Measurements from ENCODE around the gene PGA4. TPM values are rescaled to one million over a fixed set of nuclear protein-coding genes. Genes with fewer than 3 reads are reported as not detected.
"Not testable (repeated sequence)": the region's sequence is repeated elsewhere in the genome, so short reads cannot be mapped to it uniquely, and the experiment has no call there.

The PGA4 gene
- total RNA-seq, 2 experiments from 2014 or later, result not detected

GRCh38 chr11:61232548-61233145 is 10.5 kb downstream of the PGA4 start:
- CTCF ChIA-PET; H3K9me3 Mint-ChIP-seq; H3K4me1 Mint-ChIP-seq (ENCODE audit: low read depth); H3K36me3 Mint-ChIP-seq (ENCODE audit: low read depth); H3K27me3 Mint-ChIP-seq (ENCODE audit: low read depth); intact Hi-C loops (cut with micrococcal nuclease); H3K27ac Mint-ChIP-seq; DNase-seq; H3K4me3 Mint-ChIP-seq: not testable (repeated sequence)

DNA sequence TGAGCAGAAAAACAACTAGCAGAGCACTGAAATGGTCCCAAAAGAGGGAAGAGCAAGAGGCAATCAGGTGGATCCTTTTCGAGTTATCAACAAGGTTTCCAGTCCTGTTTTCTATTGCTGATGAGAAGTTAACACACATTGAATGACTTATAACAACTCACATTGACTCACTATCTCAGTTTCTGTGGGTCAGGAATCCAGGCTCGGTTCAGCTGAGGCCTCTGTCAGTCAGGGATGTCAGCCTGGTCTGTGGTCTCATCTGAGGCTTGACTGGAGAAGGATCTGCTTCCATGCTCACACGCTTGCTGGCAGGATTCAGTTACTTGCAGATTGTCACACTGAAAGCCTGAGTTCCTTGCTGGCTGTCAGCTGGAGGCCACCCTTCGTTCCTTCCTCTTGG is 15.0 kb downstream of the PGA4 start:
- intact Hi-C loops (cut with micrococcal nuclease); H3K4me3 Mint-ChIP-seq; H3K4me1 Mint-ChIP-seq (ENCODE audit: low read depth); CTCF ChIA-PET; H3K36me3 Mint-ChIP-seq (ENCODE audit: low read depth); H3K27me3 Mint-ChIP-seq (ENCODE audit: low read depth); H3K27ac Mint-ChIP-seq; DNase-seq; H3K9me3 Mint-ChIP-seq: not testable (repeated sequence)

GRCh38 chr11:61240288-61240687 is 18.1 kb downstream of the PGA4 start:
- CTCF ChIA-PET; H3K4me1 Mint-ChIP-seq (ENCODE audit: low read depth); intact Hi-C loops (cut with micrococcal nuclease); H3K27ac Mint-ChIP-seq; H3K27me3 Mint-ChIP-seq (ENCODE audit: low read depth); H3K9me3 Mint-ChIP-seq; H3K4me3 Mint-ChIP-seq; H3K36me3 Mint-ChIP-seq (ENCODE audit: low read depth); DNase-seq: not testable (repeated sequence)

DNA sequence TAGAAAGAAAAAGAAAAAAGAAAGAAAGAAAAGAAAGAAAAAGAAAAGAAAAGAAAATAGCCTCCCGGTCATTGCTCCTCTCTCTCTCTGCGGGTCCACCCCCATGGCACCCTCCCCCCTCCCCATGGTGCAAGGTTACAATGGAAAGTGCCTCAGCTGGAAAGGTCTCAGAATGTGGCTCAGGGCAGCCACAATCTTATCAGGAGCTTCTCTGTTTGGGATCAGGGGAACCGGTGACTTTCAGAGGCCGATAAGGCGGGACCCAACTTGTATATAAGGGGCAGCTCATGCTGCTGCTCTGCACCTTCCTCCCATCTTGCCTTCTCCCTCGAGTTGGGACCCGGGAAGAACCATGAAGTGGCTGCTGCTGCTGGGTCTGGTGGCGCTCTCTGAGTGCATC is 18.7 kb downstream of the PGA4 start, which contains the start of gene PGA5:
PGA5 (plus strand) TSS at position 301 of the 400 bp plus-strand sequence; CDS start at position 353, 52 bp downstream.
- CTCF ChIA-PET; intact Hi-C loops (cut with micrococcal nuclease); H3K9me3 Mint-ChIP-seq; H3K27ac Mint-ChIP-seq; H3K36me3 Mint-ChIP-seq (ENCODE audit: low read depth); H3K4me1 Mint-ChIP-seq (ENCODE audit: low read depth); H3K27me3 Mint-ChIP-seq (ENCODE audit: low read depth); DNase-seq; H3K4me3 Mint-ChIP-seq: not testable (repeated sequence)

- DNase-seq; H3K4me1 Mint-ChIP-seq (ENCODE audit: low read depth); H3K27ac Mint-ChIP-seq; H3K9me3 Mint-ChIP-seq; CTCF ChIA-PET; H3K4me3 Mint-ChIP-seq; H3K36me3 Mint-ChIP-seq (ENCODE audit: low read depth); H3K27me3 Mint-ChIP-seq (ENCODE audit: low read depth); intact Hi-C loops (cut with micrococcal nuclease): not testable (repeated sequence)
Observed at GRCh38 chr11:61241526-61241925, 19.4 kb downstream of the PGA4 start.

DNA sequence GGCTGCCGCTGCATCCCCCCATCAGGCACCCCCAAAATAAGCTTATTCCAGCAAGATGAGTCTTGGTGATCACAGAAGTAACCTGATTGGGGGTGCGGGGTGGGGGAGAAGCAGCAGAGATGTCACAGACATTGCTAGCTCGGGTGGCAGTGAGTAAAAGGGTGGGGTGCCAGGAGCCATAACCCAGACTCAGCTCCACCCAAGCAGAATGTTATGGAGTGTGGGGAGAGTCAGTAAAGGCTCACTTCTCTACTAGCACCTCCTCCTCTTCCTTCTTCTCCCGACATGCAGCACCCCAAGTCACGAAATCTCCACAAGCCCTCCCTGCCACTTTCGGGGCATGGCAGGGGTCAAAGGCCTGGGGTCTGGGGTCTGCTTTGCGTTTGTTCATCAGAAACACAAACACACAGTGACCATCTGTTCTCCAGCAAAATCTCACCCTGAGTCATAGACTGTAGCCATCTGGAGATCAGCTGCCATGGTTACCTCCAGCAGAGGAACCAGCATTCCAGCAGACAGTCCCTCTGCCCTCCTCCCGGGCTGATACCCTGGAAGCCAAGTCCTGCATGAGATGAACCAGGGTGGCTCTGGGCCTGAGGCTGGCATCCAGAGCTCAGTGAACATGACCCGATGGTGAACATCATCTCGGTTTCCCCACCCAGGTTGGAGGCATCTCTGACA is 23.3 kb downstream of the PGA4 start:
- H3K27me3 Mint-ChIP-seq (ENCODE audit: low read depth); H3K4me1 Mint-ChIP-seq (ENCODE audit: low read depth); H3K36me3 Mint-ChIP-seq (ENCODE audit: low read depth); H3K4me3 Mint-ChIP-seq; intact Hi-C loops (cut with micrococcal nuclease); H3K9me3 Mint-ChIP-seq; DNase-seq; CTCF ChIA-PET; H3K27ac Mint-ChIP-seq: not testable (repeated sequence)

DNA sequence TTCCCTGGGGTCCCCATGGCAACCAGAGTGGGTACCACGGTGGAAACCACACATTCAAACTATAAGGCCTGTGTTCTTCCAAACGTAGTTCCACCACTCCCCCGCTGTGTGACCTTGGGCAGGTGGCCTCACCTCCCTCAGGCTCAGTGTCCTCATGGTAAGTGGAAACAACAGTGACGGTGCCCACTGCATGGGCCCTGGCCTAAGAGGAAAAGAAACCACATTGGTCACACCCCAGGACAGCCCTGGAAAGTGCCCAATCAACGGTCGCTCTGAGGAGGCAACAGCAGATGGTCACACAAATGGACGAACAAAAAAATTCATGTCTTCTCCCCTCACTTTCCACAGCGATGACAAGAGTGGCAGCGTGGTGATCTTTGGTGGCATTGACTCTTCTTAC is 25.9 kb downstream of the PGA4 start:
- H3K27me3 Mint-ChIP-seq (ENCODE audit: low read depth); CTCF ChIA-PET; DNase-seq; H3K4me1 Mint-ChIP-seq (ENCODE audit: low read depth); H3K9me3 Mint-ChIP-seq; H3K27ac Mint-ChIP-seq; intact Hi-C loops (cut with micrococcal nuclease); H3K36me3 Mint-ChIP-seq (ENCODE audit: low read depth); H3K4me3 Mint-ChIP-seq: not testable (repeated sequence)

DNA sequence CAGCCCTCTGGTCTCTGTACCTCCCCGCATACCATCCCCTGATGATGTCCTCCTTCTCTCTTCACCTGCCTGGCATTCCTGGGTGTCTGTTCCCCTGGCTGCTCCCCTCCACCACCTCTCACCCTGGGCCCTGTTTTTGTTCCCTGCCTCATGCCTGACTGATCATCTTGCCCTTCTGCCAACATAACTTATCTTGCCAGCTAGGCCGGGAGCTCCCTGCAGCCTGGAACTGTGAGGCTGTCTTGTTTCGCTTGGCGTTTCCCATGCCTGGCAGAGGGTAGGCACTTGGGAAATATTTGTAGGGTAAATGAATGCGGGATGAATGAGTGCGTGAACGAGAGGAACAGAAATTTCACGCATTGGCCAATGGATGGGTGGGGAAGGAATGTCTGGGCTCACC is 27.1 kb downstream of the PGA4 start:
- H3K4me1 Mint-ChIP-seq (ENCODE audit: low read depth); H3K4me3 Mint-ChIP-seq; H3K36me3 Mint-ChIP-seq (ENCODE audit: low read depth); DNase-seq; intact Hi-C loops (cut with micrococcal nuclease); H3K9me3 Mint-ChIP-seq; H3K27ac Mint-ChIP-seq; CTCF ChIA-PET; H3K27me3 Mint-ChIP-seq (ENCODE audit: low read depth): not testable (repeated sequence)

- H3K27ac Mint-ChIP-seq, result not testable (repeated sequence)
- CTCF ChIA-PET, result interaction anchor here (0.7 to 1.5 kb wide), 5 partner anchors 47 to 1469 kb away, joined by 3 to 5 read pairs (median 4); no protein-coding TSS in a partner anchor
Observed at GRCh38 chr11:61250796-61251765, 28.9 kb downstream of the PGA4 start.

DNA sequence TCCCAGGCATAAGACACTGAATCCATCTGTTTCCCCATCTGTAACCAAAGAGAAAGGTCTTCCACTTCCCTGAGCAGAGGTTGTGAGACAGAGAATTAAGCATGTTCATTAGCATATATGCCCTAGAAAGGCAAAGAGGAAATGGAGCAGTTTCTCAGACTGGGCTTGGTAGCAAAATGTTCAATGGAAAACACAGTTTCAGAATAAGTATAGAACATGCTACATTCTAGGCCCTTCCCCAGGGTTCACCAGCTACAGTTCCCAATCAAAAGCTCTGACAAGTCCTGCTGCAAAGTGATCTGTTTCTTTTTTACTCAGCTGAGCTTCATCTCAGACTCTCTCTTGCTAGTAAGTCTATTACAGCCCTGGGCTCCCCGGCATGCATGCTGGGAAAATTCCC is 30.2 kb downstream of the PGA4 start:
- H3K36me3 Mint-ChIP-seq (ENCODE audit: low read depth); H3K9me3 Mint-ChIP-seq; H3K4me3 Mint-ChIP-seq; intact Hi-C loops (cut with micrococcal nuclease); H3K27me3 Mint-ChIP-seq (ENCODE audit: low read depth); DNase-seq; H3K4me1 Mint-ChIP-seq (ENCODE audit: low read depth); H3K27ac Mint-ChIP-seq: not testable (repeated sequence)
- CTCF ChIA-PET, result interaction anchor here (1.1 to 1.5 kb wide), 5 partner anchors 43 to 133 kb away, joined by 3 to 5 read pairs (median 3); partner anchors contain the start of gene VWCE

More at GRCh38 chr11:61250796-61251765, 28.9 kb downstream of the PGA4 start:
- H3K27me3 Mint-ChIP-seq (ENCODE audit: low read depth); intact Hi-C loops (cut with micrococcal nuclease); H3K4me3 Mint-ChIP-seq; H3K9me3 Mint-ChIP-seq; H3K36me3 Mint-ChIP-seq (ENCODE audit: low read depth); H3K4me1 Mint-ChIP-seq (ENCODE audit: low read depth); DNase-seq: not testable (repeated sequence)

- Mint-ChIP-seq H3K9me3 (no peaks in the 10 kb centered on the region), H3K36me3 (ENCODE audit: low read depth) (peaks cover 1% of the 10 kb centered on the region), H3K27me3 (ENCODE audit: low read depth) (no peaks in the 10 kb centered on the region), H3K27ac (no peak overlapping the region), H3K4me1 (ENCODE audit: low read depth) (no peaks in the 10 kb centered on the region), H3K4me3 (no peak overlapping the region)
- CTCF ChIA-PET, result interaction anchor here (0.5 to 2.7 kb wide), 25 partner anchors 9 to 875 kb away, joined by 3 to 26 read pairs (median 4); partner anchors contain the start of genes TMEM138 and VWCE
- intact Hi-C loops (cut with micrococcal nuclease), result loop anchor here (1.0 kb wide), 3 partner anchors 40 to 131 kb away; no protein-coding TSS in a partner anchor
- DNase-seq, result peak; percentile 80
Observed at GRCh38 chr11:61254403-61255025, 32.4 kb downstream of the PGA4 start.

Data from activated naive CD4-positive, alpha-beta T cell treated with anti-CD3 and anti-CD28 coated beads for 36 hours (primary cell).